GM12891 (cell line): Measurements from ENCODE around the gene CRIM1.

Experiments
- POLR2A ChIP-seq: IDR thresholded peaks from 2 replicates; pipeline ENCODE4 v1.6.1; 2011; ENCODE audit warnings: low read depth, low read length, control low read depth
- POLR2AphosphoS5 ChIP-seq: IDR thresholded peaks from 2 replicates; pipeline ENCODE4 v1.6.1; 2011; ENCODE audit warnings: low read depth, low read length, control low read depth
- SPI1 ChIP-seq: IDR thresholded peaks from 2 replicates; pipeline ENCODE4 v1.6.1; 2011; ENCODE audit warnings: low read depth, low read length, control low read depth

GRCh38 chr2:36329251-36329650 lies 26.3 kb upstream of the CRIM1 start:
- no peak for TF ChIP-seq POLR2AphosphoS5
- no peak for TF ChIP-seq SPI1
- TF ChIP-seq POLR2A = no peak
